HEK293 (cell line): ENCODE results near the gene KIF18B.

Experiments used
- KLF16 ChIP-seq: fragments of 450-650 bp; formaldehyde crosslinking; IDR thresholded peaks from 2 replicates; pipeline ENCODE4 v1.5.1; 2017; ENCODE audit warnings: missing biosample characterization, missing genetic modification characterization
- MZF1 ChIP-seq: fragments of 450-650 bp; formaldehyde crosslinking; IDR thresholded peaks from 2 replicates; pipeline ENCODE4 v1.5.1; 2017; ENCODE audit warnings: missing biosample characterization, missing genetic modification characterization, borderline replicate concordance
- OVOL3 ChIP-seq: fragments of 450-650 bp; formaldehyde crosslinking; IDR thresholded peaks from 2 replicates; pipeline ENCODE4 v1.5.1; 2016; ENCODE audit warnings: missing biosample characterization, missing genetic modification characterization
- SP2 ChIP-seq: fragments of 450-650 bp; formaldehyde crosslinking; IDR thresholded peaks from 2 replicates; pipeline ENCODE4 v1.5.1; 2016; ENCODE audit warnings: missing biosample characterization, missing genetic modification characterization
- ZBTB17 ChIP-seq: fragments of 450-650 bp; formaldehyde crosslinking; IDR thresholded peaks from 2 replicates; pipeline ENCODE4 v1.5.1; 2016; ENCODE audit warnings: missing biosample characterization, missing genetic modification characterization
- ZBTB20 ChIP-seq: fragments of 450-650 bp; formaldehyde crosslinking; IDR thresholded peaks from 2 replicates; pipeline ENCODE4 v1.5.1; 2016; ENCODE audit warnings: missing biosample characterization, missing genetic modification characterization
- ZEB2 ChIP-seq: fragments of 450-650 bp; formaldehyde crosslinking; IDR thresholded peaks from 2 replicates; pipeline ENCODE4 v1.5.1; 2016; ENCODE audit warnings: missing biosample characterization, missing genetic modification characterization
- ZFHX2 ChIP-seq: fragments of 450-650 bp; formaldehyde crosslinking; conservative IDR thresholded peaks from 2 replicates; pipeline ENCODE4 v1.5.1; 2016; ENCODE audit warnings: missing biosample characterization, missing genetic modification characterization
- ZNF10 ChIP-seq: fragments of 450-650 bp; formaldehyde crosslinking; IDR thresholded peaks from 2 replicates; pipeline ENCODE4 v1.5.1; 2017; ENCODE audit warnings: missing biosample characterization, missing genetic modification characterization
- ZNF133 ChIP-seq: fragments of 450-650 bp; formaldehyde crosslinking; IDR thresholded peaks from 2 replicates; pipeline ENCODE4 v1.5.1; 2016; ENCODE audit warnings: missing biosample characterization, missing genetic modification characterization
- ZNF211 ChIP-seq: fragments of 450-650 bp; formaldehyde crosslinking; IDR thresholded peaks from 2 replicates; pipeline ENCODE4 v1.5.1; 2016; ENCODE audit warnings: low read depth, missing biosample characterization, missing genetic modification characterization
- ZNF426 ChIP-seq: fragments of 450-650 bp; formaldehyde crosslinking; IDR thresholded peaks from 2 replicates; pipeline ENCODE4 v1.5.1; 2017; ENCODE audit warnings: missing biosample characterization, missing genetic modification characterization, mild to moderate bottlenecking, inconsistent platforms, moderate library complexity
- ZNF544 ChIP-seq: fragments of 450-650 bp; formaldehyde crosslinking; IDR thresholded peaks from 2 replicates; pipeline ENCODE4 v1.5.0; 2017; ENCODE audit warnings: missing biosample characterization, missing genetic modification characterization
- ZNF548 ChIP-seq: fragments of 450-650 bp; formaldehyde crosslinking; IDR thresholded peaks from 2 replicates; pipeline ENCODE4 v1.5.1; 2016; ENCODE audit warnings: missing biosample characterization, missing genetic modification characterization
- ZNF600 ChIP-seq: fragments of 450-650 bp; formaldehyde crosslinking; IDR thresholded peaks from 2 replicates; pipeline ENCODE4 v1.5.1; 2016; ENCODE audit warnings: missing biosample characterization, missing genetic modification characterization
- ZNF610 ChIP-seq: fragments of 450-650 bp; formaldehyde crosslinking; IDR thresholded peaks from 2 replicates; pipeline ENCODE4 v1.5.1; 2016; ENCODE audit warnings: missing biosample characterization, missing genetic modification characterization, borderline replicate concordance
- ZNF701 ChIP-seq: fragments of 450-650 bp; formaldehyde crosslinking; IDR thresholded peaks from 2 replicates; pipeline ENCODE4 v1.5.1; 2016; ENCODE audit warnings: missing biosample characterization, missing genetic modification characterization
- TF ChIP-seq, protein P1 (sequence below): fragments of 450-650 bp; formaldehyde crosslinking; IDR thresholded peaks from 2 replicates; pipeline ENCODE4 v1.5.1; 2016; ENCODE audit warnings: missing biosample characterization, missing genetic modification characterization
- TF ChIP-seq, protein P2 (sequence below): fragments of 450-650 bp; formaldehyde crosslinking; IDR thresholded peaks from 2 replicates; pipeline ENCODE4 v1.5.1; 2016; ENCODE audit warnings: missing biosample characterization, missing genetic modification characterization
- TF ChIP-seq, protein P3 (sequence below): fragments of 450-650 bp; formaldehyde crosslinking; IDR thresholded peaks from 2 replicates; pipeline ENCODE4; 2016; ENCODE audit warnings: missing biosample characterization, missing genetic modification characterization
- TF ChIP-seq, protein P4 (sequence below): fragments of 450-650 bp; formaldehyde crosslinking; IDR thresholded peaks from 2 replicates; pipeline ENCODE4 v1.5.1; 2016; ENCODE audit warnings: missing biosample characterization, missing genetic modification characterization
- TF ChIP-seq, protein P5 (sequence below): fragments of 450-650 bp; formaldehyde crosslinking; IDR thresholded peaks from 2 replicates; pipeline ENCODE4 v1.5.1; 2016; ENCODE audit warnings: missing biosample characterization, missing genetic modification characterization
- TF ChIP-seq, protein P6 (sequence below): fragments of 450-650 bp; IDR thresholded peaks from 2 replicates; pipeline ENCODE4 v1.5.1; 2018; ENCODE audit warnings: missing biosample characterization, missing genetic modification characterization

Gene KIF18B

DNA sequence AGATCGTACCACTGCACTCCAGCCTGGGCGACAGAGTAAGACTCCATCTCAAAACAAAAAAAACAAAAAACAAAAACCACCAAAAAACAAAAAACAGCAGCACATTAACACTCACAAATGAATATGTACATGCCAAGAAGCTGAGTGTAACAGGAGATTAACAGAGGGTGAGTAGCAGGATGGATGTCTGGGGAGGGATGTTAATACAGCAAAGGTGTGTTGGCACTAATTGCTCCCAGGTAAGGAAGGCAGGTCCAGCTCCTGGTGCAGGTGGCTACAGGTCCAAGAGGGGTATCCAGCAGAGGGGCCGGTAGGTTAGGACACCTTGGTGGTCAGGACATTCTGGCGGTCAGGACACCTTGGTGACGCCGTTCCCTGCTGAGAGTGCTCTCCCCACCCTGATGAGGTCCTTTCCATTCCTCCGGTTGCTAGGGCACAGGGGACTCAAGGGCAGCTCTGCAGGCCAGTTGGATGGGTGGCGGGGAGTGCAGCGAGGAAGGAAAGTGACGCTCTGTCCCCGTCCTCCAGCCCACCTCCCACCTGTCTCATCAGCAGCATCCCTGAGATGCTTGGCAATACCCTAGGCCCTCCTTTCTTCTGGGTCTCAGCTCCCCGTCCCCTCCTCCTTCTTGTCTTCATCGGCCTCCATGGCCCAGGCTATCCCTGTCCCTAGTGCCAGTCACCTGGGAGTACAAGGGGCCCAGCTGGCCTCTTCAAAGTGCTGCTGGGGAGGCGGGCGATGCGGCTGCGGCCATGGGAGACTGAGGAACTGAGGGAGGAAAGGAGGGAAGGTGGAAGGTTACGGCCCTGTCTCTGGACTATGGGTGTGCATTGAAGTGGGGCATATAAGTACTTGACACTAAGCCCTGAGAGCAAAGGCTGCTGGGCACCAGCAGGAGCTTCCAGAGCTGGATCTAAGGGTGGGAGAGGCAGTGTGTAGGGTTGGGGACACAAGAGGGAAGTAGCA is 21.6 kb downstream of the KIF18B start (continued):
- TF ChIP-seq, protein P1, sequence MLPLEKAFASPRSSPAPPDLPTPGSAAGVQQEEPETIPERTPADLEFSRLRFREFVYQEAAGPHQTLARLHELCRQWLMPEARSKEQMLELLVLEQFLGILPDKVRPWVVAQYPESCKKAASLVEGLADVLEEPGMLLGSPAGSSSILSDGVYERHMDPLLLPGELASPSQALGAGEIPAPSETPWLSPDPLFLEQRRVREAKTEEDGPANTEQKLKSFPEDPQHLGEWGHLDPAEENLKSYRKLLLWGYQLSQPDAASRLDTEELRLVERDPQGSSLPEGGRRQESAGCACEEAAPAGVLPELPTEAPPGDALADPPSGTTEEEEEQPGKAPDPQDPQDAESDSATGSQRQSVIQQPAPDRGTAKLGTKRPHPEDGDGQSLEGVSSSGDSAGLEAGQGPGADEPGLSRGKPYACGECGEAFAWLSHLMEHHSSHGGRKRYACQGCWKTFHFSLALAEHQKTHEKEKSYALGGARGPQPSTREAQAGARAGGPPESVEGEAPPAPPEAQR = no peak
- TF ChIP-seq ZNF544 (tag by site-specific recombination) (no peak), ZEB2 (peak; percentile 80), OVOL3 (tag by site-specific recombination) (no peak), ZFHX2 (tag by site-specific recombination) (no peak), ZNF600 (tag by site-specific recombination) (peak; percentile 90), ZNF610 (tag by site-specific recombination) (no peak), ZNF548 (tag by site-specific recombination) (no peak), ZBTB17 (tag by site-specific recombination) (no peak), ZNF701 (tag by site-specific recombination) (no peak), KLF16 (tag by site-specific recombination) (no peak), SP2 (tag by site-specific recombination) (no peak), ZNF10 (tag by site-specific recombination) (peak; percentile 98), ZNF426 (no peak), ZNF133 (tag by site-specific recombination) (no peak), MZF1 (tag by site-specific recombination) (no peak), ZNF211 (no peak), ZBTB20 (tag by site-specific recombination) (no peak)
- TF ChIP-seq, protein P2, sequence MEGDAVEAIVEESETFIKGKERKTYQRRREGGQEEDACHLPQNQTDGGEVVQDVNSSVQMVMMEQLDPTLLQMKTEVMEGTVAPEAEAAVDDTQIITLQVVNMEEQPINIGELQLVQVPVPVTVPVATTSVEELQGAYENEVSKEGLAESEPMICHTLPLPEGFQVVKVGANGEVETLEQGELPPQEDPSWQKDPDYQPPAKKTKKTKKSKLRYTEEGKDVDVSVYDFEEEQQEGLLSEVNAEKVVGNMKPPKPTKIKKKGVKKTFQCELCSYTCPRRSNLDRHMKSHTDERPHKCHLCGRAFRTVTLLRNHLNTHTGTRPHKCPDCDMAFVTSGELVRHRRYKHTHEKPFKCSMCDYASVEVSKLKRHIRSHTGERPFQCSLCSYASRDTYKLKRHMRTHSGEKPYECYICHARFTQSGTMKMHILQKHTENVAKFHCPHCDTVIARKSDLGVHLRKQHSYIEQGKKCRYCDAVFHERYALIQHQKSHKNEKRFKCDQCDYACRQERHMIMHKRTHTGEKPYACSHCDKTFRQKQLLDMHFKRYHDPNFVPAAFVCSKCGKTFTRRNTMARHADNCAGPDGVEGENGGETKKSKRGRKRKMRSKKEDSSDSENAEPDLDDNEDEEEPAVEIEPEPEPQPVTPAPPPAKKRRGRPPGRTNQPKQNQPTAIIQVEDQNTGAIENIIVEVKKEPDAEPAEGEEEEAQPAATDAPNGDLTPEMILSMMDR (tag by site-specific recombination) = no peak
- TF ChIP-seq, protein P3, sequence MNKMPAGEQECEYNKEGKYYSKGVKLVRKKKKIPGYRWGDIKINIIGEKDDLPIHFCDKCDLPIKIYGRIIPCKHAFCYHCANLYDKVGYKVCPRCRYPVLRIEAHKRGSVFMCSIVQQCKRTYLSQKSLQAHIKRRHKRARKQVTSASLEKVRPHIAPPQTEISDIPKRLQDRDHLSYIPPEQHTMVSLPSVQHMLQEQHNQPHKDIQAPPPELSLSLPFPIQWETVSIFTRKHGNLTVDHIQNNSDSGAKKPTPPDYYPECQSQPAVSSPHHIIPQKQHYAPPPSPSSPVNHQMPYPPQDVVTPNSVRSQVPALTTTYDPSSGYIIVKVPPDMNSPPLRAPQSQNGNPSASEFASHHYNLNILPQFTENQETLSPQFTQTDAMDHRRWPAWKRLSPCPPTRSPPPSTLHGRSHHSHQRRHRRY = no peak
- TF ChIP-seq, protein P4, sequence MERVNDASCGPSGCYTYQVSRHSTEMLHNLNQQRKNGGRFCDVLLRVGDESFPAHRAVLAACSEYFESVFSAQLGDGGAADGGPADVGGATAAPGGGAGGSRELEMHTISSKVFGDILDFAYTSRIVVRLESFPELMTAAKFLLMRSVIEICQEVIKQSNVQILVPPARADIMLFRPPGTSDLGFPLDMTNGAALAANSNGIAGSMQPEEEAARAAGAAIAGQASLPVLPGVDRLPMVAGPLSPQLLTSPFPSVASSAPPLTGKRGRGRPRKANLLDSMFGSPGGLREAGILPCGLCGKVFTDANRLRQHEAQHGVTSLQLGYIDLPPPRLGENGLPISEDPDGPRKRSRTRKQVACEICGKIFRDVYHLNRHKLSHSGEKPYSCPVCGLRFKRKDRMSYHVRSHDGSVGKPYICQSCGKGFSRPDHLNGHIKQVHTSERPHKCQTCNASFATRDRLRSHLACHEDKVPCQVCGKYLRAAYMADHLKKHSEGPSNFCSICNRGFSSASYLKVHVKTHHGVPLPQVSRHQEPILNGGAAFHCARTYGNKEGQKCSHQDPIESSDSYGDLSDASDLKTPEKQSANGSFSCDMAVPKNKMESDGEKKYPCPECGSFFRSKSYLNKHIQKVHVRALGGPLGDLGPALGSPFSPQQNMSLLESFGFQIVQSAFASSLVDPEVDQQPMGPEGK (tag by site-specific recombination) = no peak
- TF ChIP-seq, protein P5, sequence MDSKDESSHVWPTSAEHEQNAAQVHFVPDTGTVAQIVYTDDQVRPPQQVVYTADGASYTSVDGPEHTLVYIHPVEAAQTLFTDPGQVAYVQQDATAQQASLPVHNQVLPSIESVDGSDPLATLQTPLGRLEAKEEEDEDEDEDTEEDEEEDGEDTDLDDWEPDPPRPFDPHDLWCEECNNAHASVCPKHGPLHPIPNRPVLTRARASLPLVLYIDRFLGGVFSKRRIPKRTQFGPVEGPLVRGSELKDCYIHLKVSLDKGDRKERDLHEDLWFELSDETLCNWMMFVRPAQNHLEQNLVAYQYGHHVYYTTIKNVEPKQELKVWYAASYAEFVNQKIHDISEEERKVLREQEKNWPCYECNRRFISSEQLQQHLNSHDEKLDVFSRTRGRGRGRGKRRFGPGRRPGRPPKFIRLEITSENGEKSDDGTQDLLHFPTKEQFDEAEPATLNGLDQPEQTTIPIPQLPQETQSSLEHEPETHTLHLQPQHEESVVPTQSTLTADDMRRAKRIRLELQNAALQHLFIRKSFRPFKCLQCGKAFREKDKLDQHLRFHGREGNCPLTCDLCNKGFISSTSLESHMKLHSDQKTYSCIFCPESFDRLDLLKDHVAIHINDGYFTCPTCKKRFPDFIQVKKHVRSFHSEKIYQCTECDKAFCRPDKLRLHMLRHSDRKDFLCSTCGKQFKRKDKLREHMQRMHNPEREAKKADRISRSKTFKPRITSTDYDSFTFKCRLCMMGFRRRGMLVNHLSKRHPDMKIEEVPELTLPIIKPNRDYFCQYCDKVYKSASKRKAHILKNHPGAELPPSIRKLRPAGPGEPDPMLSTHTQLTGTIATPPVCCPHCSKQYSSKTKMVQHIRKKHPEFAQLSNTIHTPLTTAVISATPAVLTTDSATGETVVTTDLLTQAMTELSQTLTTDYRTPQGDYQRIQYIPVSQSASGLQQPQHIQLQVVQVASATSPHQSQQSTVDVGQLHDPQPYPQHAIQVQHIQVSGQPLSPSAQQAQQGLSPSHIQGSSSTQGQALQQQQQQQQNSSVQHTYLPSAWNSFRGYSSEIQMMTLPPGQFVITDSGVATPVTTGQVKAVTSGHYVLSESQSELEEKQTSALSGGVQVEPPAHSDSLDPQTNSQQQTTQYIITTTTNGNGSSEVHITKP (tag by site-specific recombination) = peak; percentile 46
- TF ChIP-seq, protein P6, sequence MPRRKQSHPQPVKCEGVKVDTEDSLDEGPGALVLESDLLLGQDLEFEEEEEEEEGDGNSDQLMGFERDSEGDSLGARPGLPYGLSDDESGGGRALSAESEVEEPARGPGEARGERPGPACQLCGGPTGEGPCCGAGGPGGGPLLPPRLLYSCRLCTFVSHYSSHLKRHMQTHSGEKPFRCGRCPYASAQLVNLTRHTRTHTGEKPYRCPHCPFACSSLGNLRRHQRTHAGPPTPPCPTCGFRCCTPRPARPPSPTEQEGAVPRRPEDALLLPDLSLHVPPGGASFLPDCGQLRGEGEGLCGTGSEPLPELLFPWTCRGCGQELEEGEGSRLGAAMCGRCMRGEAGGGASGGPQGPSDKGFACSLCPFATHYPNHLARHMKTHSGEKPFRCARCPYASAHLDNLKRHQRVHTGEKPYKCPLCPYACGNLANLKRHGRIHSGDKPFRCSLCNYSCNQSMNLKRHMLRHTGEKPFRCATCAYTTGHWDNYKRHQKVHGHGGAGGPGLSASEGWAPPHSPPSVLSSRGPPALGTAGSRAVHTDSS (tag by site-specific recombination) = no peak
